ENCODE results near the gene ACO1. TPM values are rescaled to one million over a fixed set of nuclear protein-coding genes. Genes with fewer than 3 reads are reported as not detected.

Gene ACO1
- total and polyA plus RNA-seq, 7 donors: 11.4 to 54.2 (median 37.2) TPM

DNA sequence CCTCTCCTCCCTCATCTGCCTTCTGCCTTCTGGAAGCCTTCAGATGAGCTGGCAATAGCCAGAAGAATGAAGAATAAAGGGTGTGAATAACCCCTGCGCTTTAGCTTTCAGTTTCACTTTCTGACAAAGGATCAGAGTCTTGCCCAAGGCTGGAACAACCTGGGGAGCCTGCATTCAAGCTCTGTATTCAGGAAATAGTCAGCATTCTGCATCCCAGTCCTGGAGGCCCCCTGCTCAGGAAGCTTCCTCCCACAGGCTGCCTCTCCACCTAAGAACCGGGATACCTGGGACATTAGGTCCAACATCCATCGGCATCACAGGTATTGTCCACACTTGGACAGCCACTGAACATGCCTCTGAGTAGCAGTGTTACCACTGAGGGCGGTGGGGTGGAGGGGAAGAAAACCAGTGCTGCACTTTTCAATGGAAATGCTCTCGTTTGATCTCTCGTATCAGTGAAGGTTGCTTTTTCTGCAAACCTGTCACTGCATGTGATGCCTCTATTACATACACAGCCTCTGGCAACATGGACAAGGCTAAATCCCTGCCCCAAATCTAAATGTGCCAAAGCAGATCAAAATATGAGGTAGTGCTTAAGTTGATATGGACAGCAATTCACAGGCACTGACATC, 39.8 kb upstream of the ACO1 start:
- H3K4me3 ChIP-seq: no peak overlapping the region
- 66 to 69% methylated on average over 6 of the region's 6 CpGs for WGBS, 2 donors

GRCh38 chr9:32345243-32345642, 39.2 kb upstream of the ACO1 start:
- no peak for TF ChIP-seq POLR2A (IDR thresholded peaks at IDR 0.05)
- no peak for TF ChIP-seq EP300 (IDR thresholded peaks at IDR 0.05)
- TF ChIP-seq, protein P1, sequence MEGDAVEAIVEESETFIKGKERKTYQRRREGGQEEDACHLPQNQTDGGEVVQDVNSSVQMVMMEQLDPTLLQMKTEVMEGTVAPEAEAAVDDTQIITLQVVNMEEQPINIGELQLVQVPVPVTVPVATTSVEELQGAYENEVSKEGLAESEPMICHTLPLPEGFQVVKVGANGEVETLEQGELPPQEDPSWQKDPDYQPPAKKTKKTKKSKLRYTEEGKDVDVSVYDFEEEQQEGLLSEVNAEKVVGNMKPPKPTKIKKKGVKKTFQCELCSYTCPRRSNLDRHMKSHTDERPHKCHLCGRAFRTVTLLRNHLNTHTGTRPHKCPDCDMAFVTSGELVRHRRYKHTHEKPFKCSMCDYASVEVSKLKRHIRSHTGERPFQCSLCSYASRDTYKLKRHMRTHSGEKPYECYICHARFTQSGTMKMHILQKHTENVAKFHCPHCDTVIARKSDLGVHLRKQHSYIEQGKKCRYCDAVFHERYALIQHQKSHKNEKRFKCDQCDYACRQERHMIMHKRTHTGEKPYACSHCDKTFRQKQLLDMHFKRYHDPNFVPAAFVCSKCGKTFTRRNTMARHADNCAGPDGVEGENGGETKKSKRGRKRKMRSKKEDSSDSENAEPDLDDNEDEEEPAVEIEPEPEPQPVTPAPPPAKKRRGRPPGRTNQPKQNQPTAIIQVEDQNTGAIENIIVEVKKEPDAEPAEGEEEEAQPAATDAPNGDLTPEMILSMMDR (IDR thresholded peaks at IDR 0.05): no peak
- TF ChIP-seq POLR2AphosphoS5 (IDR thresholded peaks at IDR 0.05): no peak
- H3K4me1 ChIP-seq: peaks cover 0 to 32% (median 13%) of the 10 kb centered on the region in 4 donors
- WGBS, 2 donors: 83 to 84% methylated on average over 5 of the region's 5 CpGs
- intact Hi-C loops (cut with DNase I): no loop called here
- no peaks in the 10 kb centered on the region for H3K27me3 ChIP-seq
- DNase-seq: no peak
- H3K4me3 ChIP-seq: no peak overlapping the region
- H3K9me3 ChIP-seq: no peaks in the 10 kb centered on the region
- no peak overlapping the region for H3K27ac ChIP-seq
- H3K36me3 ChIP-seq: no peaks in the 10 kb centered on the region

More for the DNA sequence above, 39.8 kb upstream of the ACO1 start:
- Histone ChIP-seq H3K36me3 (no peaks in the 10 kb centered on the region), H3K27ac (no peak overlapping the region), H3K9me3 (no peaks in the 10 kb centered on the region), H3K4me1 (peaks cover 0 to 32% (median 13%) of the 10 kb centered on the region in 4 donors), H3K27me3 (no peaks in the 10 kb centered on the region)
- DNase-seq: no peak
- TF ChIP-seq, protein P1 (IDR thresholded peaks at IDR 0.05): no peak
- TF ChIP-seq EP300 (IDR thresholded peaks at IDR 0.05) (no peak), POLR2A (IDR thresholded peaks at IDR 0.05) (no peak), POLR2AphosphoS5 (IDR thresholded peaks at IDR 0.05) (no peak)
- intact Hi-C loops (cut with DNase I): no loop called here

DNA sequence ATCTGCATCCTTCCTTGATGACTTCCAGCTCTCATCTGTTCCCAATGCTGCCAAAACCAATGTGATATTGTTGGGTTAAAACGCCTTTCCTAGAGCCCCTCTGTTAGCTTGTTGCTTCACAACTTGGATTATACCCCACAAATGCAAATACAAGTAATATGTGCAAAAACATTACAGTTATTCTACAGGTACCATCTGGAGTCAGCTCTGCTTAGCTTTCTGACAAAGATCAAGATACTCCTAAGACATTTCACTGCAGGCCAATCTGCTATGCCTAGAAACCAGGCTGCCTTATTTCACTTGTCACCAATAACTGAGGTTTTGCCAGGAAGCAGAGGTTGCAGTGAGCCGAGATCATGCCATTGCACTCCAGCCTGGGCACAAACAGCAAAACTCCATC, 36.9 kb upstream of the ACO1 start:
- intact Hi-C loops (cut with DNase I): no loop called here
- Histone ChIP-seq H3K36me3 (no peaks in the 10 kb centered on the region), H3K9me3 (no peaks in the 10 kb centered on the region), H3K4me3 (no peak overlapping the region), H3K27me3 (no peaks in the 10 kb centered on the region), H3K27ac (no peak overlapping the region), H3K4me1 (peaks cover 0 to 43% (median 17%) of the 10 kb centered on the region in 4 donors)
- TF ChIP-seq EP300 (IDR thresholded peaks at IDR 0.05): no peak
- TF ChIP-seq, protein P1 (IDR thresholded peaks at IDR 0.05): no peak
- TF ChIP-seq POLR2AphosphoS5 (IDR thresholded peaks at IDR 0.05): peak in 2 of 4 donors; percentile 45 to 58
- TF ChIP-seq POLR2A (IDR thresholded peaks at IDR 0.05): no peak
- WGBS, 2 donors: 78 to 80% methylated on average over 2 of the region's 2 CpGs
- no peak for DNase-seq

DNA sequence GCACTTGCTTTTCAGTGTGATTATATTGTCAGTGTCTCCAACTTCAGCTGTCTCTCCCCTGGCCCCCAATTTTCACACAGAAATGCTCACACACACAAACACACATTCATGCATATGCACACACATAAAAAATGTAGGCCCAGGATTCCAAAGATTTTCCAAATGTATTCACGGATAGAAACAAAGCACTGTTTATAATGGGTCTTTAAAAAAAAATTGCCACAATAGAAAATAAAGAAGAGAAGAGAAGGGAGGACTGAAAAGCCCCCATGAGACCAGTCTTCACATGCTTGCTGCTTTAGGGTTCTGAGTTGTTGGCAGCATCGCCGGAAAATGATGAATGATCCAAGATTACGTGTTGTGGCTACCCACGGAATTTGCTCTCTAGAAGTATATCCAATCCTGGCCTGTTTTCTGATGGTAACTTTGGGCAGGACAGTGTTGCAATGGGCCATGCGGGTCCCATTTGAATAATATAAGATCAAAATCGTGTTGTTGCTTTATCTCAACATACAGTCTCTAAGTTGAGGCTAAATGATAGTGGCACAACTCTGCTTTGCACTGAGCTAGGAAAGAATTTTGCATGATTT, 36.2 kb upstream of the ACO1 start:
- no peaks in the 10 kb centered on the region for H3K27me3 ChIP-seq
- H3K9me3 ChIP-seq: no peaks in the 10 kb centered on the region
- no peak overlapping the region for H3K27ac ChIP-seq
- WGBS, 2 donors: 80 to 81% methylated on average over 7 of the region's 7 CpGs
- TF ChIP-seq, protein P1 (IDR thresholded peaks at IDR 0.05): no peak
- TF ChIP-seq POLR2A (IDR thresholded peaks at IDR 0.05) (no peak), POLR2AphosphoS5 (IDR thresholded peaks at IDR 0.05) (no peak), EP300 (IDR thresholded peaks at IDR 0.05) (no peak)
- no peak overlapping the region for H3K4me3 ChIP-seq
- H3K4me1 ChIP-seq: peaks cover 0 to 43% (median 17%) of the 10 kb centered on the region in 4 donors
- H3K36me3 ChIP-seq: no peaks in the 10 kb centered on the region
- intact Hi-C loops (cut with DNase I): no loop called here
- DNase-seq: no peak
